Measurements from ENCODE around the gene LINGO1.

LINGO1 gene

GRCh38 chr15:77568973-77569728 lies 63.6 kb downstream of the LINGO1 start:
- no peak for TF ChIP-seq ZFX (IDR thresholded peaks at IDR 0.05; ENCODE audit: borderline replicate concordance)
- TF ChIP-seq CTCF (IDR thresholded peaks at IDR 0.05) = no peak
- H3K27ac ChIP-seq = no peak overlapping the region

GRCh38 chr15:77568014-77568972 lies 64.4 kb downstream of the LINGO1 start:
- no peak for TF ChIP-seq CTCF (IDR thresholded peaks at IDR 0.05)
- no peak for TF ChIP-seq ZFX (IDR thresholded peaks at IDR 0.05; ENCODE audit: borderline replicate concordance)
- H3K27ac ChIP-seq = no peak overlapping the region

- TF ChIP-seq ZFX (IDR thresholded peaks at IDR 0.05; ENCODE audit: borderline replicate concordance) (no peak), CTCF (IDR thresholded peaks at IDR 0.05) (no peak)
- H3K27ac ChIP-seq = no peak overlapping the region
These were observed 65.5 kb downstream of the LINGO1 start for GRCh38 chr15:77567202-77567601.

GRCh38 chr15:77566092-77566491 lies 66.6 kb downstream of the LINGO1 start:
- H3K27ac ChIP-seq = no peak overlapping the region
- TF ChIP-seq CTCF (IDR thresholded peaks at IDR 0.05) (no peak), ZFX (IDR thresholded peaks at IDR 0.05; ENCODE audit: borderline replicate concordance) (no peak)

- H3K27ac ChIP-seq = no peak overlapping the region
- TF ChIP-seq CTCF (IDR thresholded peaks at IDR 0.05) = no peak
- no peak for TF ChIP-seq ZFX (IDR thresholded peaks at IDR 0.05; ENCODE audit: borderline replicate concordance)
These were observed 67.3 kb downstream of the LINGO1 start for GRCh38 chr15:77565378-77565915.

GRCh38 chr15:77564938-77565337 lies 67.8 kb downstream of the LINGO1 start:
- no peak overlapping the region for H3K27ac ChIP-seq

More at GRCh38 chr15:77564938-77565337, 67.8 kb downstream of the LINGO1 start:
- TF ChIP-seq ZFX (IDR thresholded peaks at IDR 0.05; ENCODE audit: borderline replicate concordance) (no peak), CTCF (IDR thresholded peaks at IDR 0.05) (no peak)

All from 22Rv1 (cell line).